Suprapubic skin (tissue), 3 donors: ENCODE results near the gene TNFRSF11A.

ENCODE experiments used
- POLR2A ChIP-seq, 2 donors: fragments of 450-650 bp; IDR thresholded peaks; one replicate each; pipeline ENCODE4 v1.6.1; 2017; ENCODE audit warnings: antibody characterized with exemption in 2 of 2, mild to moderate bottlenecking in 2 of 2, moderate library complexity in 2 of 2
- TF ChIP-seq, protein P1 (sequence below), 2 donors: fragments of 200-600 bp in 1 of 2; fragments of 450-650 bp in 1 of 2; sonication (generic) in 1 of 2; IDR thresholded peaks; one replicate each; pipeline ENCODE4 v1.5.1; 2016 to 2019; ENCODE audit warnings: antibody characterized with exemption in 2 of 2, mild to moderate bottlenecking in 1 of 2, moderate library complexity in 1 of 2

DNA sequence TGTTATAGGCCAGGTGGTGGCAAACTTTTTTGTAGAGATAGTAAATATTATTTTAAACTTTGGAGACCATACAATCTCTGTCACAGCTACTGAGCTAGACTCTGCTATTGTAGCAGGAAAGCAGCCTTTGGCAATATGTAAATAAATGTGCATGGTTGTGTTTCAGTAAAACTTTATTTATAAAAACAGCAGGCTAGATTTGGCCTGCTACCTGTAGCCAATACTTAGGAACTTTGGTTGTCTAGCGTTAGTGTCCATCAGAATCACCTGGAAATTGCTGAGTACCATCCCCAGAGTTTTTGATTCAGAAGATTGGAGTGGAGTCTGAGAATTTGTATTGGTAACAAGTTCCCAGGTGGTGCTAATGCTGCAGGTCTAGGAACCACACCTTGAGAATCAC, 23.8 kb upstream of the TNFRSF11A start:
- TF ChIP-seq, protein P1, sequence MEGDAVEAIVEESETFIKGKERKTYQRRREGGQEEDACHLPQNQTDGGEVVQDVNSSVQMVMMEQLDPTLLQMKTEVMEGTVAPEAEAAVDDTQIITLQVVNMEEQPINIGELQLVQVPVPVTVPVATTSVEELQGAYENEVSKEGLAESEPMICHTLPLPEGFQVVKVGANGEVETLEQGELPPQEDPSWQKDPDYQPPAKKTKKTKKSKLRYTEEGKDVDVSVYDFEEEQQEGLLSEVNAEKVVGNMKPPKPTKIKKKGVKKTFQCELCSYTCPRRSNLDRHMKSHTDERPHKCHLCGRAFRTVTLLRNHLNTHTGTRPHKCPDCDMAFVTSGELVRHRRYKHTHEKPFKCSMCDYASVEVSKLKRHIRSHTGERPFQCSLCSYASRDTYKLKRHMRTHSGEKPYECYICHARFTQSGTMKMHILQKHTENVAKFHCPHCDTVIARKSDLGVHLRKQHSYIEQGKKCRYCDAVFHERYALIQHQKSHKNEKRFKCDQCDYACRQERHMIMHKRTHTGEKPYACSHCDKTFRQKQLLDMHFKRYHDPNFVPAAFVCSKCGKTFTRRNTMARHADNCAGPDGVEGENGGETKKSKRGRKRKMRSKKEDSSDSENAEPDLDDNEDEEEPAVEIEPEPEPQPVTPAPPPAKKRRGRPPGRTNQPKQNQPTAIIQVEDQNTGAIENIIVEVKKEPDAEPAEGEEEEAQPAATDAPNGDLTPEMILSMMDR (IDR thresholded peaks at IDR 0.05), result no peak
- TF ChIP-seq POLR2A (IDR thresholded peaks at IDR 0.05), result no peak
